Measurements from ENCODE around the gene CDC20. TPM values are rescaled to one million over a fixed set of nuclear protein-coding genes. Genes with fewer than 3 reads are reported as not detected.
A peak's percentile ranks its signal among the peaks of the same experiment; 100 is the strongest.

Gene CDC20
- total RNA-seq, 1 donor, result 23.9 TPM

- TF ChIP-seq CTCF (IDR thresholded peaks at IDR 0.05; ENCODE audit: insufficient read depth, low read length), result no peak
- H3K4me3 ChIP-seq (ENCODE audit: low read depth, low read length), result no peak overlapping the region
- DNase-seq (ENCODE audit: low read depth), result no peak
These were observed 19.1 kb upstream of the CDC20 start for GRCh38 chr1:43339584-43340232.

- no peak for TF ChIP-seq CTCF (IDR thresholded peaks at IDR 0.05; ENCODE audit: insufficient read depth, low read length)
- no peak overlapping the region for H3K4me3 ChIP-seq (ENCODE audit: low read depth, low read length)
- no peak for DNase-seq (ENCODE audit: low read depth)
These were observed 18.2 kb upstream of the CDC20 start for GRCh38 chr1:43340559-43340958.

GRCh38 chr1:43344267-43344850 is 14.4 kb upstream of the CDC20 start:
- no peak for DNase-seq (ENCODE audit: low read depth)
- no peak for TF ChIP-seq CTCF (IDR thresholded peaks at IDR 0.05; ENCODE audit: insufficient read depth, low read length)
- no peak overlapping the region for H3K4me3 ChIP-seq (ENCODE audit: low read depth, low read length)

GRCh38 chr1:43345120-43345519 is 13.7 kb upstream of the CDC20 start:
- TF ChIP-seq CTCF (IDR thresholded peaks at IDR 0.05; ENCODE audit: insufficient read depth, low read length), result no peak
- H3K4me3 ChIP-seq (ENCODE audit: low read depth, low read length), result no peak overlapping the region
- no peak for DNase-seq (ENCODE audit: low read depth)

GRCh38 chr1:43346636-43347035 is 12.1 kb upstream of the CDC20 start:
- DNase-seq (ENCODE audit: low read depth), result no peak
- no peak for TF ChIP-seq CTCF (IDR thresholded peaks at IDR 0.05; ENCODE audit: insufficient read depth, low read length)
- no peak overlapping the region for H3K4me3 ChIP-seq (ENCODE audit: low read depth, low read length)

GRCh38 chr1:43348343-43348808 is 10.4 kb upstream of the CDC20 start:
- peak overlapping the region; percentile 58 for H3K4me3 ChIP-seq (ENCODE audit: low read depth, low read length)
- no peak for DNase-seq (ENCODE audit: low read depth)
- no peak for TF ChIP-seq CTCF (IDR thresholded peaks at IDR 0.05; ENCODE audit: insufficient read depth, low read length)

Data from fibroblast of the aortic adventitia (primary cell).